ENCODE data around the gene CDH12. TPM values are rescaled to one million over a fixed set of nuclear protein-coding genes. Genes with fewer than 3 reads are reported as not detected.

CDH12 gene
- total and polyA plus RNA-seq, 9 donors = 0.05 to 3.4 (median 0.28) TPM; not detected in 4

- H3K27ac ChIP-seq = no peak overlapping the region
- H3K9me3 ChIP-seq = no peaks in the 10 kb centered on the region
- no peak for DNase-seq
- no peaks in the 10 kb centered on the region for H3K36me3 ChIP-seq
- no peaks in the 10 kb centered on the region for H3K4me1 ChIP-seq (ENCODE audit: insufficient read depth)
- no peak overlapping the region for H3K4me3 ChIP-seq
- WGBS, 3 donors = 63 to 72% (median 64%) methylated on average over 5 of the region's 5 CpGs
- no peaks in the 10 kb centered on the region for H3K27me3 ChIP-seq
- intact Hi-C loops (cut with DNase I) = no loop called here
- no peak for TF ChIP-seq EP300 (IDR thresholded peaks at IDR 0.05)
- no peak for TF ChIP-seq POLR2A (IDR thresholded peaks at IDR 0.05)
- TF ChIP-seq CTCF (IDR thresholded peaks at IDR 0.05) = no peak
Observed at GRCh38 chr5:21807953-21808352, 1045.2 kb downstream of the CDH12 start.

DNA sequence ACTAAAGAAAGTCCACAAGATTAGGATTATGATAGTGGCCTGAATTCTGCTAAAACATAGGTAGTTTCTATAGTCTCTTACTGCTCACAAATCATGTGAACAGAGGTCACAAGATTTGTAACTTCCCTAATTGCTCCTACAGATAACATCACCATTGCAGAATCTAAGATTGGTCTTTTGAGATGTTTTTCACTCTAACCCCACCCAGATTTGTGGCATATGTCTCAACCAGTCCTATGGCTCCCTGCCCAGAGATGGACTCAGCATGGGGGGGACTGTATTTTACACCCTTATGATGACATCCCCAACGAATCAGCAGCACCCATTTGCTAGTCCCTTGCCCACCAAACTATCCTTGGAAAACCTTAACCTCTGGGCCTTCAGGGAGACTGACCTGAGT lies 1046.2 kb downstream of the CDH12 start:
- intact Hi-C loops (cut with DNase I) = no loop called here
- TF ChIP-seq EP300 (IDR thresholded peaks at IDR 0.05) = no peak
- no peak for TF ChIP-seq CTCF (IDR thresholded peaks at IDR 0.05)
- TF ChIP-seq POLR2A (IDR thresholded peaks at IDR 0.05) = no peak
- H3K27me3 ChIP-seq = no peaks in the 10 kb centered on the region
- no peak for DNase-seq
- no peak overlapping the region for H3K4me3 ChIP-seq
- no peak overlapping the region for H3K27ac ChIP-seq
- H3K36me3 ChIP-seq = no peaks in the 10 kb centered on the region
- H3K4me1 ChIP-seq (ENCODE audit: insufficient read depth) = no peaks in the 10 kb centered on the region
- no peaks in the 10 kb centered on the region for H3K9me3 ChIP-seq
- 0 to 45% (median 24%) methylated on average over 1 of the region's 1 CpG for WGBS, 3 donors

- WGBS, 3 donors = 59 to 65% (median 61%) methylated on average over 3 of the region's 3 CpGs
- intact Hi-C loops (cut with DNase I) = no loop called here
- TF ChIP-seq EP300 (IDR thresholded peaks at IDR 0.05) (no peak), POLR2A (IDR thresholded peaks at IDR 0.05) (no peak), CTCF (IDR thresholded peaks at IDR 0.05) (no peak)
Observed at GRCh38 chr5:21806271-21806670, 1046.9 kb downstream of the CDH12 start.

GRCh38 chr5:21802869-21803490 lies 1050.2 kb downstream of the CDH12 start:
- intact Hi-C loops (cut with DNase I) = no loop called here
- Histone ChIP-seq H3K4me1 (ENCODE audit: insufficient read depth) (no peaks in the 10 kb centered on the region), H3K27ac (no peak overlapping the region), H3K4me3 (no peak overlapping the region), H3K36me3 (no peaks in the 10 kb centered on the region), H3K27me3 (no peaks in the 10 kb centered on the region), H3K9me3 (no peaks in the 10 kb centered on the region)
- 30 to 33% (median 32%) methylated on average over 4 of the region's 4 CpGs for WGBS, 3 donors
- TF ChIP-seq CTCF (IDR thresholded peaks at IDR 0.05) = peak in 1 of 3 donors; percentile 8
- no peak for TF ChIP-seq POLR2A (IDR thresholded peaks at IDR 0.05)
- no peak for DNase-seq

More at GRCh38 chr5:21806271-21806670, 1046.9 kb downstream of the CDH12 start:
- Histone ChIP-seq H3K27ac (no peak overlapping the region), H3K27me3 (no peaks in the 10 kb centered on the region), H3K4me3 (no peak overlapping the region), H3K36me3 (no peaks in the 10 kb centered on the region), H3K4me1 (ENCODE audit: insufficient read depth) (no peaks in the 10 kb centered on the region), H3K9me3 (no peaks in the 10 kb centered on the region)
- DNase-seq = no peak

Measured in ovary (tissue), 9 donors.